HG03432 (cell line): Measurements from ENCODE around the gene PRTN3.

Experiments
- ATAC-seq: cut with Tn5 transposase; IDR thresholded peaks from one replicate; pipeline ENCODE4 v1.9.1; 2021; ENCODE audit warnings: mild to moderate bottlenecking, moderate library complexity; ENCODE audit not compliant: unreplicated experiment

The PRTN3 gene

GRCh38 chr19:896434-896833 lies 55.6 kb downstream of the PRTN3 start:
- ATAC-seq = no peak

- no peak for ATAC-seq
These were observed 56.2 kb downstream of the PRTN3 start for GRCh38 chr19:896999-897398.

GRCh38 chr19:897442-898039 lies 56.7 kb downstream of the PRTN3 start:
- ATAC-seq = no peak
